Central memory CD8-positive, alpha-beta T cell (primary cell): Measurements from ENCODE around the gene ITPK1.
"Not testable (repeated sequence)": the region's sequence is repeated elsewhere in the genome, so short reads cannot be mapped to it uniquely, and the experiment has no call there.

ENCODE experiments used
- ATAC-seq: fragments of 150-1000 bp; cut with Tn5 transposase; replicated peaks from 2 replicates; pipeline ENCODE4 v1.10.0; 2022; ENCODE audit warnings: mild to moderate bottlenecking, moderate FRiP score, moderate number of reproducible peaks; ENCODE audit not compliant: poor library complexity, severe bottlenecking; ENCODE audit errors: extremely low read depth
- DNase-seq, 2 donors: peaks; one replicate each; pipeline ENCODE4 v3.0.0; 2021; ENCODE audit warnings: low spot score in 2 of 2
- H3K27ac Mint-ChIP-seq: one replicate; pipeline ENCODE4 v1.8.0; 2022; ENCODE audit warnings: low read depth, mild to moderate bottlenecking, moderate library complexity, mixed read lengths
- H3K27me3 Mint-ChIP-seq: one replicate; pipeline ENCODE4 v1.8.0; 2022; ENCODE audit warnings: mixed read lengths
- H3K36me3 Mint-ChIP-seq: one replicate; pipeline ENCODE4 v1.8.0; 2022; ENCODE audit warnings: mild to moderate bottlenecking, moderate library complexity, mixed read lengths; ENCODE audit not compliant: insufficient read depth
- H3K4me1 Mint-ChIP-seq: one replicate; pipeline ENCODE4 v1.8.0; 2022; ENCODE audit warnings: mixed read lengths
- H3K4me3 Mint-ChIP-seq: one replicate; pipeline ENCODE4 v1.8.0; 2022; ENCODE audit warnings: mild to moderate bottlenecking, moderate library complexity, mixed read lengths
- H3K9me3 Mint-ChIP-seq: one replicate; pipeline ENCODE4 v1.8.0; 2022; ENCODE audit warnings: mixed read lengths

ITPK1 gene

GRCh38 chr14:93121030-93121834 is 5.5 kb upstream of the ITPK1 start:
- ATAC-seq: no peak
- H3K4me3 Mint-ChIP-seq: no peak overlapping the region
- peaks cover 7% of the 10 kb centered on the region for H3K4me1 Mint-ChIP-seq
- H3K27me3 Mint-ChIP-seq: peaks cover 8% of the 10 kb centered on the region
- H3K27ac Mint-ChIP-seq: no peak overlapping the region
- DNase-seq: no peak
- no peaks in the 10 kb centered on the region for H3K9me3 Mint-ChIP-seq
- H3K36me3 Mint-ChIP-seq: peaks cover under 1% of the 10 kb centered on the region

- ATAC-seq: no peak
- H3K4me1 Mint-ChIP-seq: peaks cover 7% of the 10 kb centered on the region
- H3K27ac Mint-ChIP-seq: no peak overlapping the region
- peaks cover 3% of the 10 kb centered on the region for H3K36me3 Mint-ChIP-seq
- H3K4me3 Mint-ChIP-seq: no peak overlapping the region
- H3K9me3 Mint-ChIP-seq: no peaks in the 10 kb centered on the region
- DNase-seq: no peak
- peaks cover 8% of the 10 kb centered on the region for H3K27me3 Mint-ChIP-seq
These were observed 4.8 kb upstream of the ITPK1 start for GRCh38 chr14:93120517-93120916.

- H3K4me1 Mint-ChIP-seq: peaks cover 29% of the 10 kb centered on the region
- H3K27me3 Mint-ChIP-seq: no peaks in the 10 kb centered on the region
- DNase-seq (no peak), ATAC-seq (no peak)
- H3K27ac Mint-ChIP-seq: peak overlapping the region; percentile 25
- peaks cover 9% of the 10 kb centered on the region for H3K36me3 Mint-ChIP-seq
- H3K4me3 Mint-ChIP-seq: peak overlapping the region; percentile 81
- H3K9me3 Mint-ChIP-seq: no peaks in the 10 kb centered on the region
These were observed 1.0 kb upstream of the ITPK1 start for GRCh38 chr14:93116676-93117200.

- Mint-ChIP-seq H3K4me3 (peak overlapping the region; percentile 81), H3K36me3 (peaks cover 9% of the 10 kb centered on the region), H3K4me1 (peaks cover 29% of the 10 kb centered on the region), H3K9me3 (no peaks in the 10 kb centered on the region), H3K27me3 (no peaks in the 10 kb centered on the region), H3K27ac (no peak overlapping the region)
- DNase-seq: peak; percentile 69 to 78
- ATAC-seq: peak; percentile 82
These were observed 480 bp downstream of the ITPK1 start for GRCh38 chr14:93115069-93115820.

GRCh38 chr14:93114713-93115068 is 1.0 kb downstream of the ITPK1 start:
- Mint-ChIP-seq H3K27ac (no peak overlapping the region), H3K36me3 (peaks cover 9% of the 10 kb centered on the region), H3K4me1 (peaks cover 29% of the 10 kb centered on the region), H3K27me3 (no peaks in the 10 kb centered on the region), H3K4me3 (peak overlapping the region; percentile 81), H3K9me3 (no peaks in the 10 kb centered on the region)
- DNase-seq (peak in 1 of 2 donors; percentile 14), ATAC-seq (no peak)

- DNase-seq (no peak), ATAC-seq (no peak)
- Mint-ChIP-seq H3K4me1 (peaks cover 29% of the 10 kb centered on the region), H3K4me3 (peak overlapping the region; percentile 81), H3K27me3 (no peaks in the 10 kb centered on the region), H3K27ac (no peak overlapping the region), H3K36me3 (peaks cover 9% of the 10 kb centered on the region), H3K9me3 (no peaks in the 10 kb centered on the region)
These were observed 1.5 kb downstream of the ITPK1 start for GRCh38 chr14:93114068-93114710.

- peaks cover 9% of the 10 kb centered on the region for H3K36me3 Mint-ChIP-seq
- DNase-seq (no peak), ATAC-seq (no peak)
- no peaks in the 10 kb centered on the region for H3K9me3 Mint-ChIP-seq
- no peaks in the 10 kb centered on the region for H3K27me3 Mint-ChIP-seq
- peak overlapping the region; percentile 81 for H3K4me3 Mint-ChIP-seq
- H3K27ac Mint-ChIP-seq: peak overlapping the region; percentile 83
- peaks cover 29% of the 10 kb centered on the region for H3K4me1 Mint-ChIP-seq
These were observed 2.1 kb downstream of the ITPK1 start for GRCh38 chr14:93113678-93114067.

- Mint-ChIP-seq H3K9me3 (no peaks in the 10 kb centered on the region), H3K4me3 (peak overlapping the region; percentile 81), H3K27me3 (no peaks in the 10 kb centered on the region), H3K36me3 (peaks cover 9% of the 10 kb centered on the region), H3K27ac (peak overlapping the region; percentile 83), H3K4me1 (peaks cover 29% of the 10 kb centered on the region)
- ATAC-seq (peak; percentile 22), DNase-seq (peak; percentile 53 to 65)
These were observed 2.6 kb downstream of the ITPK1 start for GRCh38 chr14:93112891-93113677.

- not testable (repeated sequence) for H3K36me3 Mint-ChIP-seq, H3K27me3 Mint-ChIP-seq, ATAC-seq, H3K9me3 Mint-ChIP-seq, DNase-seq, H3K4me3 Mint-ChIP-seq, H3K27ac Mint-ChIP-seq
- H3K4me1 Mint-ChIP-seq: peaks cover 32% of the 10 kb centered on the region
These were observed 4.2 kb downstream of the ITPK1 start for GRCh38 chr14:93111541-93111940.

GRCh38 chr14:93110856-93111419 is 4.8 kb downstream of the ITPK1 start:
- ATAC-seq (no peak), DNase-seq (no peak)
- Mint-ChIP-seq H3K4me3 (no peak overlapping the region), H3K9me3 (no peaks in the 10 kb centered on the region), H3K27ac (no peak overlapping the region), H3K36me3 (peaks cover 7% of the 10 kb centered on the region), H3K4me1 (peaks cover 32% of the 10 kb centered on the region), H3K27me3 (no peaks in the 10 kb centered on the region)

GRCh38 chr14:93109572-93110481 is 5.9 kb downstream of the ITPK1 start:
- ATAC-seq (no peak), DNase-seq (no peak)
- H3K4me1 Mint-ChIP-seq: peaks cover 32% of the 10 kb centered on the region
- no peak overlapping the region for H3K4me3 Mint-ChIP-seq
- no peak overlapping the region for H3K27ac Mint-ChIP-seq
- no peaks in the 10 kb centered on the region for H3K9me3 Mint-ChIP-seq
- H3K36me3 Mint-ChIP-seq: peaks cover 5% of the 10 kb centered on the region
- H3K27me3 Mint-ChIP-seq: no peaks in the 10 kb centered on the region
